Body of pancreas (tissue), 4 donors: ENCODE results near the gene CCDC7.

ENCODE experiments used
- CTCF ChIP-seq, 7 experiments: fragments of 450-650 bp in 4 of 7; fragments of 200-600 bp in 3 of 7; sonication (generic) in 3 of 7; IDR thresholded peaks; one replicate each; pipeline ENCODE4 v1.5.1; 2016 to 2019; ENCODE audit warnings: antibody characterized with exemption in 7 of 7
- POLR2A ChIP-seq, 3 donors: fragments of 450-650 bp; IDR thresholded peaks; one replicate each; pipeline ENCODE4 v1.6.1; 2016; ENCODE audit warnings: antibody characterized with exemption in 3 of 3, mild to moderate bottlenecking in 2 of 3

- TF ChIP-seq CTCF (IDR thresholded peaks at IDR 0.05) (no peak), POLR2A (IDR thresholded peaks at IDR 0.05) (no peak)
These were observed 9.7 kb upstream of the CCDC7 start for GRCh38 chr10:32436215-32436614.
